Activated B cell treated with CpG ODN at 0.5 μM for 24 hours (primary cell): ENCODE measurements around the gene MYPOP. TPM values are rescaled to one million over a fixed set of nuclear protein-coding genes. Genes with fewer than 3 reads are reported as not detected.

Source experiments
- ATAC-seq: fragments of 200-7000 bp; cut with Tn5 transposase; one replicate; pipeline ENCODE4 v1.10.0; 2021; ENCODE audit warnings: low read depth, mild to moderate bottlenecking, moderate library complexity
- CTCF ChIA-PET: fragments of 350-600 bp; sonication (Branson Sonifier 250); formaldehyde crosslinking; loops from one replicate; lab custom pipeline; 2021; ENCODE audit warnings: antibody characterized with exemption; lab: Charles Lee
- POLR2A ChIA-PET: fragments of 350-600 bp; sonication (Branson Sonifier 250); formaldehyde crosslinking; loops from one replicate; lab custom pipeline; 2021; ENCODE audit warnings: antibody characterized with exemption; lab: Charles Lee
- DNase-seq: peaks from one replicate; pipeline ENCODE4 v3.0.0; 2022
- H3K27ac Mint-ChIP-seq: one replicate; pipeline ENCODE4 v1.8.0; 2020; ENCODE audit warnings: mixed read lengths
- H3K27me3 Mint-ChIP-seq: one replicate; pipeline ENCODE4 v1.8.0; 2021; ENCODE audit warnings: mixed read lengths
- H3K36me3 Mint-ChIP-seq: one replicate; pipeline ENCODE4 v1.8.0; 2021; ENCODE audit warnings: low read depth, mixed read lengths
- H3K4me1 Mint-ChIP-seq: one replicate; pipeline ENCODE4 v1.8.0; 2021; ENCODE audit warnings: mixed read lengths
- H3K4me3 Mint-ChIP-seq: one replicate; pipeline ENCODE4 v1.8.0; 2020; ENCODE audit warnings: mild to moderate bottlenecking, mixed read lengths
- H3K9me3 Mint-ChIP-seq: one replicate; pipeline ENCODE4 v1.8.0; 2020; ENCODE audit warnings: mixed read lengths
- intact Hi-C: fragments of 100-400 bp; cut with micrococcal nuclease; formaldehyde crosslinking; loops from one replicate; pipeline ENCODE4 v1.15.1; 2024
- total RNA-seq: library from RNA; stranded (reverse); gene quantifications from 2 replicates; pipeline ENCODE4 v1.2.3, GENCODE V29; 2022
- TF ChIP-seq, protein P1 (sequence below): fragments of 200-600 bp; IDR thresholded peaks from one replicate; pipeline ENCODE4 v1.8.0; 2022; ENCODE audit warnings: antibody characterized with exemption, mild to moderate bottlenecking

Gene MYPOP
- total RNA-seq, 1 donor from 2014 or later: 6.0 TPM

DNA sequence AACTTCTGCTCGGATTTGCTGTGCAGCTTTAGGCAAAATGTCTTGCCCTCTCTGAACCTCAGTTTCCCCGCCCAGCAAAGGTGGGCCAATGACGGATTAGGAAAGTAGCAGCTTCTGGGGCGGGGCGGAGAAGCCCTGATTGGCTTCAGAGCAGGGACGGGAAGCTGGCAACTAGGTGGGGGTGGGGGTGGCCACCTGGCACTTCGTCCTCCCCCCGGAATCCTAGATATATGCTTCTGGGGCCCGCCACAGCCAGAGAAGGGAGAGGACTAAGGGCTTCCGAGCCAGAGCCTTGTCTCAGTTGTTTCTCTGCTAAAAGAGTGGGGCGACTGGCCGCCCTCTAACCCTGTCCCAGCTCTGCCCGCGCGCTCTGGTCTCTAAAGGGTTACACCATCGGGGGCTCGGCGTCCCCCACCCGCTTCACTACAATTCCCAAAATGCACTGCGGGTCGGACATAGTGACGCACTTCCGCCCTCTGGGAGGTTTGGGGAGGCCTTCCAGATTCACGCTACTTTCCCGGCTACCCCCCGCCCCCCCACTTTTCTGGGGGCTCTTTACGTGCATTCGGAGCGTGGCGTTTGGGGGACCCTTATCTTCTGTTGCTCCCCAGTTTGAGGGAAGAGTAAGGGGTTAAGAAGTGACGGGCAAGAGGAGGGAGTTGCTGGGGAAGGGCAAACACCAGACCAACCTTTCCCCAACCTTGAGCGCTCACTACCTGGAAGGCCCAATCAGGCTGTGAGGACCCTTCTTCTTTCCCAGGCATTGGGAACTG lies 15.8 kb downstream of the MYPOP start:
- ATAC-seq: peak; percentile 65

GRCh38 chr19:45885556-45886426 lies 16.6 kb downstream of the MYPOP start, which contains the start of gene IRF2BP1:
Gene IRF2BP1 (minus strand): TSS chr19:45886141. CDS start chr19:45885774, 367 bp downstream.
- intact Hi-C loops: loop anchor here (1.0 to 10.0 kb wide), 7 partner anchors 17 to 459 kb away; partner anchors contain the start of genes CCDC61, FBXO46, MYPOP and PPP5C
- Mint-ChIP-seq H3K27me3 (no peaks in the 10 kb centered on the region), H3K9me3 (no peaks in the 10 kb centered on the region), H3K27ac (peak within 1 kb of the TSS; percentile 94), H3K4me3 (peak within 1 kb of the TSS; percentile 92), H3K4me1 (peaks cover 33% of the 10 kb centered on the region), H3K36me3 (peaks cover 17% of the 10 kb centered on the region)
- POLR2A ChIA-PET: interaction anchor here (0.6 to 5.0 kb wide), 17 partner anchors 14 to 1662 kb away, joined by 3 to 60 read pairs (median 4); partner anchors contain the start of genes CCDC61, FOXA3, MYPOP and PPP1R13L
- ATAC-seq: peak; percentile 69
- CTCF ChIA-PET: interaction anchor here (0.6 to 1.4 kb wide), 4 partner anchors 13 to 69 kb away, joined by 3 to 4 read pairs (median 4); partner anchors contain the start of genes FOXA3 and MYPOP
- TF ChIP-seq, protein P1, sequence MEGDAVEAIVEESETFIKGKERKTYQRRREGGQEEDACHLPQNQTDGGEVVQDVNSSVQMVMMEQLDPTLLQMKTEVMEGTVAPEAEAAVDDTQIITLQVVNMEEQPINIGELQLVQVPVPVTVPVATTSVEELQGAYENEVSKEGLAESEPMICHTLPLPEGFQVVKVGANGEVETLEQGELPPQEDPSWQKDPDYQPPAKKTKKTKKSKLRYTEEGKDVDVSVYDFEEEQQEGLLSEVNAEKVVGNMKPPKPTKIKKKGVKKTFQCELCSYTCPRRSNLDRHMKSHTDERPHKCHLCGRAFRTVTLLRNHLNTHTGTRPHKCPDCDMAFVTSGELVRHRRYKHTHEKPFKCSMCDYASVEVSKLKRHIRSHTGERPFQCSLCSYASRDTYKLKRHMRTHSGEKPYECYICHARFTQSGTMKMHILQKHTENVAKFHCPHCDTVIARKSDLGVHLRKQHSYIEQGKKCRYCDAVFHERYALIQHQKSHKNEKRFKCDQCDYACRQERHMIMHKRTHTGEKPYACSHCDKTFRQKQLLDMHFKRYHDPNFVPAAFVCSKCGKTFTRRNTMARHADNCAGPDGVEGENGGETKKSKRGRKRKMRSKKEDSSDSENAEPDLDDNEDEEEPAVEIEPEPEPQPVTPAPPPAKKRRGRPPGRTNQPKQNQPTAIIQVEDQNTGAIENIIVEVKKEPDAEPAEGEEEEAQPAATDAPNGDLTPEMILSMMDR: no peak
- peak; percentile 87 for DNase-seq

More for the DNA sequence above, 15.8 kb downstream of the MYPOP start:
- TF ChIP-seq, protein P1: no peak
- H3K27me3 Mint-ChIP-seq: no peaks in the 10 kb centered on the region
- ChIA-PET POLR2A (interaction anchor here (0.6 to 5.0 kb wide), 17 partner anchors 14 to 1662 kb away, joined by 3 to 60 read pairs (median 4); partner anchors contain the start of genes CCDC61, FOXA3, MYPOP and PPP1R13L), CTCF (interaction anchor here (0.6 to 1.4 kb wide), 3 partner anchors 12 to 23 kb away, joined by 3 to 4 read pairs (median 3); partner anchors contain the start of genes FOXA3 and MYPOP)
- peak overlapping the region; percentile 92 for H3K4me3 Mint-ChIP-seq
- intact Hi-C loops: loop anchor here (1.0 to 10.0 kb wide), 7 partner anchors 16 to 458 kb away; partner anchors contain the start of genes CCDC61, FBXO46, MYPOP and PPP5C
- H3K36me3 Mint-ChIP-seq: peaks cover 17% of the 10 kb centered on the region
- H3K4me1 Mint-ChIP-seq: peaks cover 30% of the 10 kb centered on the region
- DNase-seq: peak; percentile 86
- H3K9me3 Mint-ChIP-seq: no peaks in the 10 kb centered on the region
- H3K27ac Mint-ChIP-seq: peak overlapping the region; percentile 94

DNA sequence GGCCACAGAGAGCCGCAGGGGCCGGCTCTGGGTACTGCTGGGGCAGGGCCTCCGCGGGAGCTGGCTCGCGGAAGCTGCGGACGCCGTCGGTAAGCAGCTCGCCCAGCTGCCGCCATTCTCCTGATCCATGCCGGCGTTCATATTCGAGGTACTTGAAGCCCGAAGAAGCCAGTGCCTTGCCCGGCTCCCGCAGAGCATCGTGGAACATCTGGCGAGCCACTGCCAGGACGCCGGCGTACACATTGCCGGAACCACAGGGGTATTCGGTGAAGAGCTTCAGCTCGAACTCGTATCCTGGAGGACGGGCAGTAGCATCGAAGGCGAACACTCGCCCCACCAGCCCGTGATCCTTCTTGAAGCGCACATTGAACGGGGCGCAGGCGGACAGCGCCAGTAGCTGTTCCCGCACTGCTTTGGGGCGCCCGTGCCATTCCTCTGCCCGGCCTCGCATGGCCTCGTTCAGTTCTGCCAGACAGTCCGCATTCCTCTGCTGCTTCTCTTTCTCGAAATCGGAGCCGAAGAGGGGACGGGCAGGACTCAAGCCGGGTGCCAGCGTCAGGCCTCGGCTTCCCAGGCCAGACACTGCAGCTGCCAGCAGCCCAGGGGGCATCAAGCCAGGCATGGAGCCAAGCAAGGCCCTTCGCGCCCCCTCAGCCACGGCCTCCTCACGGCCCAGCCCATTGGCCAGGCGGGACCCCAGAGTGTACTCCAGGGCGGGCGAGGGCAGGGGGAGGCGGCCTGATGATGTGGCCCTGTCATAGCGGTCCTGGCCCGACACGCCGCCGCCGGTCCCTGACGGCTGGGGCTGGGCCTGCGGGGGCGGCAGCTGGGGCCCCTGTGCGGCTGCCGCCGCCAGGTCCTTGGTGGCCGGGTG lies 17.5 kb downstream of the MYPOP start:
- peaks cover 13% of the 10 kb centered on the region for H3K36me3 Mint-ChIP-seq
- H3K4me1 Mint-ChIP-seq: peaks cover 33% of the 10 kb centered on the region
- TF ChIP-seq, protein P1: no peak
- no peaks in the 10 kb centered on the region for H3K9me3 Mint-ChIP-seq
- H3K27me3 Mint-ChIP-seq: peaks cover 2% of the 10 kb centered on the region
- H3K27ac Mint-ChIP-seq: no peak overlapping the region
- no peak for ATAC-seq
- DNase-seq: peak; percentile 21
- POLR2A ChIA-PET: interaction anchor here (0.6 to 5.0 kb wide), 4 partner anchors 14 to 67 kb away, joined by 3 to 60 read pairs (median 20); partner anchors contain the start of genes FOXA3, MYPOP and SYMPK
- CTCF ChIA-PET: interaction anchor here (0.7 to 1.3 kb wide), 2 partner anchors 21 to 68 kb away, joined by 3 to 4 read pairs; no protein-coding TSS in a partner anchor
- peak overlapping the region; percentile 46 for H3K4me3 Mint-ChIP-seq
- intact Hi-C loops: loop anchor here (5.0 to 10.0 kb wide), 2 partner anchors 132 to 460 kb away; partner anchors contain the start of gene PPP5C
